ENCODE results near the gene TCAP.
"Not testable (repeated sequence)": the region's sequence is repeated elsewhere in the genome, so short reads cannot be mapped to it uniquely, and the experiment has no call there.

The TCAP gene

GRCh38 chr17:39709998-39710964 lies 45.1 kb downstream of the TCAP start:
- FAIRE-seq: no peak

- FAIRE-seq: not testable (repeated sequence)
Observed at GRCh38 chr17:39711071-39711470, 45.9 kb downstream of the TCAP start.

- no peak for FAIRE-seq
Observed at GRCh38 chr17:39711851-39712250, 46.7 kb downstream of the TCAP start.

DNA sequence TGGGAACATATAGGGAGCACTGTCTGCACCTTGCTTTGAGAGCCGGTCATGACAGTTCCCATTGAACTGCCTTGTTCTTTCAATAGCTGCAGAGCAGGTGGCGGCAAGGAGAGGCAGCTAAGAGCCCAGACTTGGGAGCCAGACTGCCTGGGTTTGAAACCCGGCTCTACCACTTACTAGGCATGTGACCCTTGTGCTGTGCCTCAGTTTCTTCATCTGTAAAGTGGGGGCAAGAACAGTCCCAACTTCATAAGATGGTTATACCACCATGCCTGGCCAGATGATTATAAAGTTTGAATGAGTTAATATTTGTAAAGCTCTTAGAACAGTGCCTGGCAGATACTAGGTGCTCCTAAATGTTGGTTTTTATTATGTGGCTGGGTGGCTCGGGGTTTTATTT lies 49.1 kb downstream of the TCAP start:
- no peak for FAIRE-seq

GRCh38 chr17:39715375-39716072 lies 50.4 kb downstream of the TCAP start:
- no peak for FAIRE-seq

Measured in G401.6 (cell line).